Left colon (tissue), 2 donors: Measurements from ENCODE around the gene PDS5A. TPM values are rescaled to one million over a fixed set of nuclear protein-coding genes. Genes with fewer than 3 reads are reported as not detected.
"Not testable (repeated sequence)": the region's sequence is repeated elsewhere in the genome, so short reads cannot be mapped to it uniquely, and the experiment has no call there.

Source experiments
- ATAC-seq: fragments of 200-7000 bp; cut with Tn5 transposase; one replicate; pipeline ENCODE4 v1.9.1; 2020; ENCODE audit warnings: mild to moderate bottlenecking, moderate library complexity
- DNase-seq, 2 donors: peaks; one replicate each; pipeline ENCODE4 v3.0.0-alpha.2; 2020
- intact Hi-C, 2 donors: fragments of 100-400 bp; cut with DNase I in 1 of 2; cut with micrococcal nuclease in 1 of 2; formaldehyde crosslinking; loops; one replicate each; pipeline versions ENCODE4 v1.11.2 to v1.14.0; 2022; cut with DNase I, micrococcal nuclease
- total RNA-seq, 2 donors: library from RNA; stranded (reverse); fragmentation: NEBNext Ultra II Directional; extraction: Animal tissue kit (Norgen Biotek cat#: 25700); gene quantifications; one replicate each; pipeline ENCODE4 v1.2.1, GENCODE V29; 2021
- donor health status: DM: no; HTN: no; CAD: no.
- donor health status: DM: yes; HTN: yes; CAD: no.

Gene PDS5A
- total RNA-seq, 2 donors from 2014 or later: 56.3 to 59.8 TPM

GRCh38 chr4:39860804-39861203 is 116.9 kb downstream of the PDS5A start:
- DNase-seq (no peak), ATAC-seq (no peak)
- intact Hi-C loops: no loop called here

- DNase-seq (no peak), ATAC-seq (no peak)
- intact Hi-C loops: no loop called here
Observed at GRCh38 chr4:39855909-39856512, 121.7 kb downstream of the PDS5A start.

- intact Hi-C loops: no loop called here
- ATAC-seq (no peak), DNase-seq (no peak)
Observed at GRCh38 chr4:39852636-39853035, 125.1 kb downstream of the PDS5A start.

GRCh38 chr4:39850727-39851126 is 127.0 kb downstream of the PDS5A start:
- intact Hi-C loops: no loop called here
- ATAC-seq (no peak), DNase-seq (no peak)

- intact Hi-C loops: no loop called here
- DNase-seq: no peak
- peak; percentile 90 for ATAC-seq
Observed at GRCh38 chr4:39846705-39847104, 131.0 kb downstream of the PDS5A start.

- ATAC-seq (peak; percentile 30), DNase-seq (no peak)
Observed at GRCh38 chr4:39846120-39846519, 131.6 kb downstream of the PDS5A start.

GRCh38 chr4:39841894-39842293 is 135.8 kb downstream of the PDS5A start:
- intact Hi-C loops: no loop called here
- ATAC-seq: no peak

More at GRCh38 chr4:39846120-39846519, 131.6 kb downstream of the PDS5A start:
- intact Hi-C loops: no loop called here

GRCh38 chr4:39840516-39840915 is 137.2 kb downstream of the PDS5A start:
- ATAC-seq, DNase-seq, intact Hi-C loops: not testable (repeated sequence)

More at GRCh38 chr4:39841894-39842293, 135.8 kb downstream of the PDS5A start:
- no peak for DNase-seq

- intact Hi-C loops: no loop called here
- no peak for ATAC-seq
- no peak for DNase-seq
Observed at GRCh38 chr4:39840027-39840426, 137.7 kb downstream of the PDS5A start.

- ATAC-seq, intact Hi-C loops, DNase-seq: not testable (repeated sequence)
Observed at GRCh38 chr4:39838431-39838830, 139.3 kb downstream of the PDS5A start.

GRCh38 chr4:39834269-39834668 is 143.4 kb downstream of the PDS5A start:
- DNase-seq: no peak
- ATAC-seq: no peak
- intact Hi-C loops: no loop called here

GRCh38 chr4:39825741-39826231 is 151.9 kb downstream of the PDS5A start:
- no peak for ATAC-seq
- intact Hi-C loops: no loop called here
- no peak for DNase-seq

- no peak for ATAC-seq
- intact Hi-C loops: no loop called here
- DNase-seq: no peak
Observed at GRCh38 chr4:39825090-39825489, 152.6 kb downstream of the PDS5A start.

- DNase-seq (no peak), ATAC-seq (no peak)
- intact Hi-C loops: no loop called here
Observed at GRCh38 chr4:39823191-39823590, 154.5 kb downstream of the PDS5A start.

- no peak for ATAC-seq
- no peak for DNase-seq
- intact Hi-C loops: no loop called here
Observed at GRCh38 chr4:39822662-39823061, 155.0 kb downstream of the PDS5A start.

GRCh38 chr4:39821951-39822350 is 155.8 kb downstream of the PDS5A start:
- ATAC-seq: no peak
- DNase-seq: no peak
- intact Hi-C loops: no loop called here

GRCh38 chr4:39820186-39820585 is 157.5 kb downstream of the PDS5A start:
- intact Hi-C loops: no loop called here

GRCh38 chr4:39818646-39819045 is 159.1 kb downstream of the PDS5A start:
- no peak for DNase-seq
- ATAC-seq: no peak
- intact Hi-C loops: no loop called here

More at GRCh38 chr4:39820186-39820585, 157.5 kb downstream of the PDS5A start:
- DNase-seq (no peak), ATAC-seq (no peak)

- no peak for DNase-seq
- intact Hi-C loops: no loop called here
- ATAC-seq: no peak
Observed at GRCh38 chr4:39814403-39815185, 163.1 kb downstream of the PDS5A start.

GRCh38 chr4:39813761-39814160 is 163.9 kb downstream of the PDS5A start:
- intact Hi-C loops, ATAC-seq: not testable (repeated sequence)

More at GRCh38 chr4:39813761-39814160, 163.9 kb downstream of the PDS5A start:
- not testable (repeated sequence) for DNase-seq
